Measurements from ENCODE around the gene UNK. TPM values are rescaled to one million over a fixed set of nuclear protein-coding genes. Genes with fewer than 3 reads are reported as not detected.

UNK gene
- total and polyA plus RNA-seq, 2 of the 13 experiments (the other 11 are each of a cell fraction or from before 2014, with no cell fraction given), result 31.6 to 33.0 TPM

- TF ChIP-seq PAXIP1 (CRISPR knock-in tag; conservative IDR thresholded peaks at IDR 0.05) (0 out of 2 replicates have a peak, but pooled peaks have one; percentile 22), ELF4 (CRISPR knock-in tag; IDR thresholded peaks at IDR 0.05; ENCODE audit: borderline replicate concordance) (no peak), E2F2 (CRISPR knock-in tag; IDR thresholded peaks at IDR 0.05; ENCODE audit: borderline replicate concordance) (no peak), ZNF580 (CRISPR knock-in tag; IDR thresholded peaks at IDR 0.05; ENCODE audit: borderline replicate concordance, low read depth) (peak; percentile 91; the same call in 1 of the 2 replicates), MAZ (IDR thresholded peaks at IDR 0.05; ENCODE audit: borderline replicate concordance, low read depth, low read length) (no peak), MAZ (CRISPR knock-in tag; IDR thresholded peaks at IDR 0.05; ENCODE audit: low read depth) (peak; percentile 78; the same call in 1 of the 2 replicates), SIX4 (CRISPR knock-in tag; IDR thresholded peaks at IDR 0.05) (no peak), RBM39 (IDR thresholded peaks at IDR 0.05; ENCODE audit: low read depth, low read length, poor library complexity, severe bottlenecking) (peak; percentile 67), ZNF543 (CRISPR knock-in tag; IDR thresholded peaks at IDR 0.05) (no peak), ZNF253 (CRISPR knock-in tag; IDR thresholded peaks at IDR 0.05; ENCODE audit: borderline replicate concordance) (no peak), DZIP1 (CRISPR knock-in tag; IDR thresholded peaks at IDR 0.05) (no peak; the same call in 1 of the 2 replicates), SRSF9 (IDR thresholded peaks at IDR 0.05; ENCODE audit: borderline replicate concordance, insufficient read depth, low read depth, low read length, poor library complexity, severe bottlenecking) (no peak), ESRRA (CRISPR knock-in tag; IDR thresholded peaks at IDR 0.05; ENCODE audit: low read depth) (no peak), ZNF274 (CRISPR knock-in tag; IDR thresholded peaks at IDR 0.05) (peak; percentile 85), SP5 (CRISPR knock-in tag; IDR thresholded peaks at IDR 0.05; ENCODE audit: borderline replicate concordance, low read depth) (peak; percentile 90), MTF1 (CRISPR knock-in tag; IDR thresholded peaks at IDR 0.05) (no peak), ZSCAN9 (CRISPR knock-in tag; IDR thresholded peaks at IDR 0.05; ENCODE audit: borderline replicate concordance) (no peak), ZNF740 (CRISPR knock-in tag; IDR thresholded peaks at IDR 0.05) (no peak), MXD4 (CRISPR knock-in tag; IDR thresholded peaks at IDR 0.05) (no peak), ZNF605 (CRISPR knock-in tag; IDR thresholded peaks at IDR 0.05) (peak; percentile 93)
Observed at GRCh38 chr17:75845058-75845711, 60.6 kb downstream of the UNK start (continued).

Measured in HepG2 (cell line).